GM19438 (cell line): ENCODE data around the gene PTGS2.
"Not testable (repeated sequence)": the region's sequence is repeated elsewhere in the genome, so short reads cannot be mapped to it uniquely, and the experiment has no call there.

ENCODE experiments used
- ATAC-seq: cut with Tn5 transposase; IDR thresholded peaks from one replicate; pipeline ENCODE4 v1.9.1; 2021; ENCODE audit warnings: low read depth; ENCODE audit not compliant: unreplicated experiment

Gene PTGS2

DNA sequence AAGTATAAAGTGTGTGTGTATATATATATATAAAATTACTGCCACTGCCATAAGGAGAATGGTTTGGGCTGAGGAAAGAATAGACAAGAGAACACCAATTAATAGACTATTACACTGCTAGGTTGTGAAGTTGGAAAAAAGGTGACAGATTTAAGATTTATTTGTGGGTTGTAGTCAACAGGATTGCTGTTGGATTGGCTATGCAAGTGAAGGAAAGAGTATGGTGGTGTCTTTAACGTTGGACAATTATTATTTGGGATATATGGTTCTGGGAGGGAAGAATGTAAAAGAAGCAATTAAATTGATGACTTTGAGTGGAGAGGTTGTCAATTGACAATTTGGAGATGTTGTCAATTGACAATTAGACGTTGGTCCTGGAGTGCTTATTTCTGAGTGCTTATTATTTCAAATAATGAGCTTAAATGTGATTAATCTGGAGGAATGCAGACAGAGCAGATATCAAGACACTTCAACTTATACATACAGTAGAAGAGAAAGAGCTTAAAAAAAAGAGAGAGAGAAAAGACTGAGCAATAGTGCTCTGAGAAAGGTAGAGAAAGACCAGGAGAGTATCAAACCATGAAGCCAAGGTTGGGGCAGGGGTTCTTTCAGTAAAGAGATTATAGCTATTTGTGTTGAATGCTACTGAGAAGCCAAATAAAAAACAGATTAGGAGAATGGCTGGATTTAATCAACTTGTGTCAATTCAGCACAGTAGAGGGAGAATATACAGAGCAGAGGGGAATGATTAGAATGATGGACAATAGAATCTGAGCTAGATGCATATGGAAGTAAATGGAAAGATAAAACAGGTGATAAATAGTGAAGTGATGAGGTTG lies 9.7 kb downstream of the PTGS2 start:
- ATAC-seq = no peak

DNA sequence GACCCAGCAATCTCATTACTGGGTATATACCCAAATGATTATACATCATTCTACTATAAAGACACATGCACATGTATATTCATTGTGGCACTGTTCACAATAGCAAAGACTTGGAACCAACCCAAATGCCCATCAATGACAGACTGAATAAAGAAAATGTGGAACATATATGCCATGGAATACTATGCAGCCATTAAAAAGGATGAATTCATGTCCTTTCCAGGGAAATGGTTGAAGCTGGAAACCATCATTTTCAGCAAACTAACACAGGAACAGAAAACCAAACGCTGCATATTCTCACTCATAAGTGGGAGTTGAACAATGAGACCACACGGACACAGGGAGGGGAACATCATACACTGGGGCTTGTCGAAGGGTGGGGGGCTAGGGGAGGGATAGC lies 10.4 kb downstream of the PTGS2 start:
- ATAC-seq = not testable (repeated sequence)

DNA sequence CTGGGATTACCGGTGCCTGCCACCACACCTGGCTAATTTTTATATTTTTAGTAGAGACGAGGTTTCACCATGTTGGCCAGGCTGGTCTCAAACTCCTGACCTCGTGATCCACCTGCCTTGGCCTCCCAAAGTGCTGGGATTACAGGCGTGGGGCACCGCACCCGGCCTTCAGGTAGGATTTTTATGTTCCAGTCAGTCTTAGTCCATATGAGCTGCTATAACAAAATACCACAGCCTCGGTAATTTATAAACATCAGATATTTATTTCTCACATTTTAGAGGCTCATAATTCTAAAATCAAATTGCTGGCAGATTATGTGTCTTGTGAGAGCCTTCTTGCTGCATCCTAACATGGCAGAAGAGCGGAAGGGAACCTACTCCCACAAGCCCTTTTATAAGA lies 16.0 kb downstream of the PTGS2 start:
- not testable (repeated sequence) for ATAC-seq

DNA sequence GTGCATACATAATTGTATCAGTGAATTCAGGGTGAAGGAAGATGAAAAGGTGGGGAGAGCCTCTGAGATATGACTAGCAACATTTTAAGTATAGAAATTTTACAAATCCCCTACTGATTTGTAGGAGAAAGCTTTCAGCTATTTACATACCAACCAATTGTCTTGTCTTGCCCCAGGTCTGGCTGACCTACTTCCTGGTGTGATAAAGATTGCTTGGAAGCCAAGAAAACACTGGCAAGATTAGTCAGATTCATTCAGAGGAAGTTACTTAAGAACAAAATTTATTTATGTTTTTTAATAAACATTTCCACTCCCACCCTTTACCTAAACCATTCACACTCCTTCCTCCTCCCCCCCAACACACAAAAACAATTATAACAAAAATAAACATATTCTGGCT lies 17.5 kb downstream of the PTGS2 start:
- ATAC-seq = no peak

DNA sequence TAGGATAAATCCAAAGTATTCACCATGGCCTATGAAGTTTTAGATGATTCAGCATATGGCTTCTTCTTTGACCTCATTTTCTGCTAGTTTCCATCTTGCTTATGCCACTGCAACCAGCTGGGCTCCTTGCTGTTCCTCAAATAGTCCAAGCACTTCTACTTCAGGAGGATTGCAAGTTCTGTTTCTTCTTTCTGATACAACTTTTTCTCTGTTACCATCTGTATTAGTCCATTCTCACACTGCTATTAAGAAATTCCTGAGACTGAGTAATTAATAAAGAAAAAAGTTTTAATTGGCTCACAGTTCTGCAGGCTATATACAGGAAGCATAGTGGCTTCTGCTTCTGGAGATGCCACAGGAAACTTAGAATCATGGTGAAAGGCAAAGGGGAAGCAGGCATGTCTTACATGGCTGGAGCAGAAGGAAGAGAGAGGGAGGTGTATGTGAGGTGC lies 20.3 kb downstream of the PTGS2 start:
- no peak for ATAC-seq

DNA sequence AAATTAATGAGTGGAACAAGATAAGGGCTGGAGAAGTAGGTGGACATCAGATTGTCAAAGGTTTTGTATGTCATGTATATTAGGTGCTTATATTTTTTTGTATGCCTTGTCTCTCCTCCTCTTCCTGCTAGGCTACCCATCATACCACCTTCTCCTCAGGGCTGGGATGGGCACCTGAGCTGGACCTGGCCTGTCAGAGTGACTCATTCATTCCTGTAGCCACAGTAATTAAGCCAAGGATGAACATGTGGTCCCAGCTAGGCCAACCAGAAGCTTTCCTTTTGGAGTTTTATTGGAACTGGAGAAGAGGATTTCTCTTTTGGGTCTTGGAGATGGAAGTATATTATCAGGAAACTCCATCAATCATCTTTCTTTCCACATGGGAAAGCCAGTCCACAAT lies 21.2 kb downstream of the PTGS2 start:
- no peak for ATAC-seq

DNA sequence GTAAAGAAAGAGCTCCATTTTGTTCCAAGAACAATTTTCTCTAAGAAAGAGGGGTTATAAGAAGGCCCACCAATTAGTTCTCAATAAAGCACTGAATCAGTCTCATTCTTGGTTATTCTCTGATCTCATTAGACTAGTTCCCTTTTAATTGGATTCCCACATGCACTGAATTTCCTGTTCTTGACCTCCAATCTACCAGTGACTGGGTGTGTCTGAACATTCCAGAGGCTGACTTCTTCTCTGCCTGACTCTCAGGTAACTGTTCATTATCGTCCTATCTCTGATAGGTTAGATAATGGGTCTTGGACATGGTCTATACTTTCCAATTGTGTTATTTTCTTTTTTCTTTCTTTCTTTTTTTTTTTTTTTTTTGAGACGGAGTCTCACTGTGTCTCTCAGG lies 22.7 kb downstream of the PTGS2 start:
- no peak for ATAC-seq

DNA sequence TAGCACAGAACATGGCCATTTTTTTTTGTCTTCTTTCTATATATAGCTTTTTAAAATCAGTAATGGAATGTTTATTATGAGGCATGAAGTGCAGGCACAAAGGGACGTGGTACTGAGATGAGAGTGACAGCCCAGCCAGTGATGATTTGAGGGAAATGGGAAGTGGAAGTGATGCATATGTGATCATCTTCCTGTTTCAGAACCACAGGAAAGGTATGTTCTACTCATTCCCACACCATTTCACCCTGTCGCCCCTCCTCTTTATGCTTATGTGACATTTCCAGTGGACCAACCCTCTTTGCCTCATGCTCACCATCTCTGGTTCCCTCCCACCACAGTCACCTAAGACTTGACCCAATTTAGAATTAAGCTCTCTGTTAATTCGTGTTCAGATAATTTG lies 24.3 kb downstream of the PTGS2 start:
- no peak for ATAC-seq

DNA sequence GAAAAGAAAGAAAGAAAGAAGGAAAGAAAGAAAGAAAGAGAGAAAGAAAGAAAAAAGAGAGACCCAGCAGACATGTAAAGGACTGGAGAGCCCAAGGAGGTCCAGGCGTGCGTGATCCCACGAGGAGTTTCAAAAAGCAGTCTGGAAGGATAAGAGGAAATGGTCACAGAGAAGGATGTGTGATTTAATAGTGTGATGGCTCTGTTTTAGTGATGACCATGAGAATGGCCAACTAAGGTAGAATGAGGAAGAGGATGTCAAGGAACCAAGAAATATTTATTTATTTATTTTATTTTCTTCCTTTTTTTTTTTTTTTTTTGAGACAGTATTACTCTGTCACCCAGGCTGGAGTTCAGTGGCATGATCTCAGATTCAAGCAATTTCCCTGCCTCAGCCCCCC lies 25.5 kb downstream of the PTGS2 start:
- ATAC-seq = no peak

DNA sequence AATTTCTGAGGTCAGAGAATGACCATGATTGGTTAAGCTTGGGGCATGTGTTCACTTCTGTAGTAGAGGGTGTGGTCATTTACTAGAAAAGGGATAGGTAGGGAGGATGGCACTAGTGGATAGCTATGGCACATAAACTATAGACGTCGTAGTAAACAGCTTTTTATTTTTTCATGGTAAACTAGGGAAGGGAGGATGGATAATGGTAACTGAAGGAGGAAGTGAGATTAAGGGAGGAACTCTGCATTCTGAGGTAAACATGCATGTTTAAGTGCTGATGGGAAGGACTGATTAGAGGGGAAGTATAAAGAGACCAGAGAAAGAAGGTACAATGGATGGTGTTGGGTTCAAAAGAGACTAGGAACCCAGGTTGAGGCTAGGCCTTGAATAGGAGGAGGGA lies 26.9 kb downstream of the PTGS2 start:
- ATAC-seq = no peak

DNA sequence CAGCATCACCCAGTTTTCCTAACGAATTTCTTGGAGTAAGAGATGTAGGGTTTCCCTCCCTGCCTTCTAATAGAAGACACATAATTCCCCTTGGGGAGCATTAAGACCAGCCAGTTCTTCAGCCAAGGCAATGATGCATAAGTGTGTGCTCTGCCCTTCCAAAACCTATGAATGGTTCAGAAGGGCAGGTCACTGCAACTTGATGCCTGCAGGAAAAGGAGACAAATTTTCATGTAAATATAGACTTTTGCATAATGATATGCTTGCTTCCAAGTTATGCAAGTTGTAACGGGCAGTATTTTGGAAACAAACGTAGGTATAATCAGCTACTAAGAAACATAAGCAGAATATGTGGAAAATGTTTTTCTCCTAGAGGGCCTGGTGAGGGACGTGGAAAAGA lies 31.6 kb downstream of the PTGS2 start:
- ATAC-seq = no peak

DNA sequence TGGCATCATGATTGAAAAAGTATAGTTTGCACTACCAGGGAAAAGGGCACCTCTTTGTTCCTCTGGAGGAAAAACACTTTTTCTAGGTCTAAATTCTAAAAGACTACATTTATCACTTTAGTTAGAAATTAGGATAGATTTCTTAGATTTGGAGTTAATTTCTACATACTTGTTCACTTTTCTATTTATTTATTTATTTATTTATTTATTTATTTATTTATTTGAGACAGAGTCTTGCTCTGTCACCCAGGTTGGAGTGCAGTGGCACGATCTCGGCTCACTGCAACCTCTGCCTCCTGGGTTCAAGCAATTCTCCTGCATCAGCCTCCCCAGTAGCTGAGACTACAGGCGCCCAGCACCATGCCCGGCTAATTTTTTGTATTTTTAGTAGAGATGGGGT lies 32.2 kb downstream of the PTGS2 start:
- ATAC-seq = not testable (repeated sequence)

DNA sequence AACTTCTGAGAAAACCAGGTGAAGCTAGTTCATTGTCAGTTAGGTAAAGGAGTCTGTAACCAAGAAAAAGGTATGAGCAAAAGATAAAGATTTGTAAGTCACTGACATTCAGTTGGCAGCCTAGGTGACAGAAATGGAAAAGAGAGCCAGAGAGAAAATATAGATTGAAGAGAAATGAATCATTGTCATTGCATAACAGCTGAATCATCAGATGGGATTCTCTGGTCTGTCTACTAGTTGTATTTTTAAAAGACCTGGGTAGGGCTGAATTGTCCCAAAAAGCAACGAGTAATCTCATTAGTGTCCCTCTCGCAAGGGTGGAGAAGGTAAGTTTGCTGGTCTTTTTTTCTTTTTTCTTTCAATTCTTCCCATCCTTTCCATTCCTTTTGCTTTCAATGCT lies 36.6 kb downstream of the PTGS2 start:
- ATAC-seq = no peak

DNA sequence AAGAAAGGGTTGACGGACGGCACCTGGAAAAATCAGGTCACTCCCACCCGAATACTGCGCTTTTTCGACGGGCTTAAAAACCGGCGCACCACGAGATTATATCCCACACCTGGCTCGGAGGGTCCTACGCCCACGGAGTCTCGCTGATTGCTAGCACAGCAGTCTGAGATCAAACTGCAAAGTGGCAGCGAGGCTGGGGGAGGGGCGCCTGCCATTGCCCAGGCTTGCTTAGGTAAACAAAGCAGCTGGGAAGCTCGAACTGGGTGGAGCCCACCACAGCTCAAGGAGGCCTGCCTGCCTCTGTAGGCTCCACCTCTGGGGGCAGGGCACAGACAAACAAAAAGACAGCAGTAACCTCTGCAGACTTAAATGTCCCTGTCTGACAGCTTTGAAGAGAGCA lies 42.7 kb downstream of the PTGS2 start:
- not testable (repeated sequence) for ATAC-seq

DNA sequence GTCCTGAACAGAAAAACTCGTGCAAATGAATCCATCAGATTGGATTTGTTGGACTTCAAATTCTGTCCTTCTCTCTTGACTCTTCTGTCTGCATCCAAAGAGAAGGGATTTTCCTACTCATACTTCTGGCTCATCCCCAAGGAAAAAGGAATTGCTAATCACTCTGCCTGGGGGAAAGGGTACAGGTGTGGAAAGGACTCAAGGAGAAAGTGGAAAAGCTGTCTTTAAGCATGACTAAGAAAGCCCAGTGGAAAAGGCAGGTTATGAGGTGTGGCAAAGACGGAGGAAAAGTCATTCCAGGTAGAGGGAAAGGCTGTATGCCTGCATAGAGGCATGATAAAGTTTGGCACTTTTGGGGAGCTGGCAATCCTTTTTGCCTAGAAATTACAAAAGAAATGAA lies 43.4 kb downstream of the PTGS2 start:
- no peak for ATAC-seq

DNA sequence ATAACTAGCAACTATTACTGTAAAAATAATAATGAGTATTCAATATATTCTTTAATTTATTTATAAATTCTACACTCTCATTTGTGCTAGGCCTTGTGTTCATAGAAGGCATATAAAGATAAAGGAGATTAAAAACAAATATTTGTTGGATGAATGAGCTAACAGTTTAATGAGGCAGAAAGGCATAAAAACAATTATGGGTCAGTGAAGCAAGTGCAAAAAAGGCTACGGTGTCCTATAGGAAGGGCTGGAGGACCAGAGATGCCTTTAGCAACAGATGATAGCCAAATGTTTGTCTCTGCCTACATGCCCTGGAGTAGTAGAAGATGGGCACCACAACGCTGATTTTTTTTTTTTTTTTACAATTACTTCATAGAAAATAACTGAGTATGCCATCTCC lies 45.7 kb downstream of the PTGS2 start:
- ATAC-seq = no peak

DNA sequence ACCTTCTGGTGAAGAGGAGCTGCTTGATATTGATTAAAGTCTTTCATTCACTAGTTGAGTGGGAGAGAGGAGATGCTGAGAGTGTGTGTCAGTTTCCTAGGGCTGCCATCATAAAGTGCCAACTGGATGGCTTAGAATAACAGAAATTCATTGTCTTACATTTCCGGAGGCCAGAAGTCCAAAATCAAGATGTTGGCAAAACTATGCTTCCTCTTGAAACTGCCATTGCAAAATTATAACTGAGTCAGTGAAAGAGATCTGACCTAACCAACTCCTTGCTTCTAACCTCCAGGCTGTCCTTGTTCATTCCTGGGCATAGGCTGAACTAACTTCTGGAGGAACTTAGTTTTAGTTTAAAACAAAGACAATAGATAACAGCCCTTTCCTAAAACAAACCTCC lies 47.1 kb downstream of the PTGS2 start:
- ATAC-seq = no peak

DNA sequence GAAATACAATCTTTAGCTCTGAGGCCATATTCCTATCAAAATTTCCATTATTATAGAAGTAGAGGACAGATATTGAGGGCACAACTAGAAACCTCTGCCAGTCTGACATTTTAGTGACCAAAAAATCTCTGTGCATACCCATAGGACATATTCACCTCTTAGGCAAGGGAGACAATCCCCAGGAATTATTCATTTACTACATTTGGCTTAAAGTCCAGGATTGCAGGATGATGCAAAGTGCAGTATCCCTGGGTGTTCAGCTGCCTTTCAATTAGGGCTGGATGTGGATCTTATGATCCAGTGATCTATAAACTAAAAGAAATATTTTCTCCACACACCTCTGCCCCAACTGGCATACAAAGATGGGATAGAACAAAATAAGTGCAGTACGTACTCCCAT lies 50.9 kb downstream of the PTGS2 start:
- no peak for ATAC-seq

DNA sequence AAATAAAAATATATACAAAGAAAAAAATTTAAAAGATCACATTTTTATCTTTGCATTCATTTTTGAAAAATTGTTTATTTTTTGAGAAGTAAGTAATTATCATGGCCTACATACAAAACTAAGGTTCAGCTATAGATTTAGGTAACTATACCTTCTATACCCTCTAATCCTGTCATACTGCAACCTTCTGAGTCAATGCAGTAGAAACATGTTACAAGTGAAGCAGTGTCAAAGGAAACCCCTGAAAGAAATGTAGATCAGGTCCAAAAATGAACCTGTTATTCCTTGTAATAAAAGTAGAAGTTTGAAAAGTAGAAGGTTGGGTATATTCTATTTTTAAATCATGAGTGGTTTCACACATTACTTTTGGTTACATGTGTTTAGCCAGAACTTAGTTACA lies 51.3 kb downstream of the PTGS2 start:
- no peak for ATAC-seq

DNA sequence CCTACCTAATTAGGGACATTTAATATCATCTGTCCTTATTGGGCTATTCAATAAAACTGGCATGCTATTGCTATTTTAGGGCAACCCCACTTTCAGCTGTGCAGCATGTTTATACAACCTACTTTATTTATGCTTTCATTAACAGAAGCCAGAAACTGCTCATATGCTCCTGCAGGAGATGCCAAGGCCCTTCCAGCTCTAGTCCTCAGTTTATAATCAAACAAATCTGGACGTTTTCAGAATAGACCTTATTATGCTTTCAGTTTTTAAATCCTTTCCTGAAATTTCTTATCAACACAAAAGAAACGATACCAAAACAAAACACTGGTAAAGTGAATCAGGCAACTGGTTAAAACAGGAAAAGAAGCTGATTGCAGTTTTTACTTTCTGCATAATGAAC lies 53.2 kb downstream of the PTGS2 start:
- no peak for ATAC-seq

DNA sequence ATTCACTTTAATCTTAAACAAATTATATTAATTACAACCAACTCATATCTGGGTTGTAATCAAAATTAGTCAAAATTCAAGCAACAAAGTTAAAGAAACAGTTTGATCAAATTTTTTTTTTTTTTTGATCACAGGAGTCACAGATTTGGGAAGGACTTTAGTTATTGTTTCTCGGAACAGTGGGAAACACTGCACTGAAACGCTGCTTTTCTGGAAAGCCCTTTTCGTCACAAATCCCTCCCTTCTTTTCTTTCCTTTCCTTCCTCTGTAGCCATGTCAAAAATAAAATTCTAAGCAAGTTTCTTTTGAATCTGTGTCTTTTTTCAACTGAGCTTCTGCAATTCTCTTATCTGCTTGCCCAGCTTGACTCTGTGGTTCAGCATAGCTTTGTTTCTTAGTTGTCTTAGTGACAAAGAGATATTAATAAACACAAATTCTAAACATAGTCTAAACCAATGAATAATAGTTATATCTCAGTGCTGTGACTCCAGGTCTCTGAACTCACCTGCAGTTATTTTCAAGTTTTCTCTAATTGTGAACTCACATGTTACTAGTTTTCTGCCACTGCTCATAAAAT lies 53.8 kb downstream of the PTGS2 start:
- no peak for ATAC-seq

DNA sequence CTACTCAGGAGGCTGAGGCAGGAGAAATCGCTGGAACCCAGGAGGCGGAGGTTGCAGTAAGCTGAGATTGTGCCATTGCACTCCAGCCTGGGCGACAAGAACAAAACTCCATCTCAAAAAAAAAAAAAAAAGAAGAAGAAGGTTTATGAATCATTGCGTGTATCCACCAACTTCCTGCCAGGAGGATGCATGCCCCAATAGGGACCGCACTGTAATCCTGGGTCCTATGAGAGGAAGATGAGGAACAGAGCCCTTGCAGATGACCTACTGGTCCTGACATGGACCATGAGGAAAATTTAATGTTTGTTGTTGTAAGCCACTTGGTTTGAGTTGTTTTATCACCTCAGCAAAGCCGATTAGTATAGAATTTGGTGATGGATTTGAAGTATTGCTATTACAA lies 56.7 kb downstream of the PTGS2 start:
- no peak for ATAC-seq
